Gastrocnemius medialis (tissue), 4 donors: Measurements from ENCODE around the gene YIPF6. TPM values are rescaled to one million over a fixed set of nuclear protein-coding genes. Genes with fewer than 3 reads are reported as not detected.
"Not testable (repeated sequence)": the region's sequence is repeated elsewhere in the genome, so short reads cannot be mapped to it uniquely, and the experiment has no call there.

Experiments used
- ATAC-seq, 2 donors: fragments of 150-250 bp; one replicate each; pipeline ENCODE4 v1.9.1; 2016
- DNase-seq, 2 donors: peaks; one replicate each; pipeline ENCODE4 v3.0.0-alpha.2; 2019
- H3K27ac ChIP-seq, 4 donors: fragments of 200-600 bp; sonication (generic); 1 replicate in 1 of 4; 2 replicates in 3 of 4; pipeline ENCODE4 v1.5.1; 2016 to 2018; ENCODE audit warnings: mild to moderate bottlenecking in 2 of 4, moderate library complexity in 1 of 4
- H3K27me3 ChIP-seq, 3 donors: fragments of 200-600 bp; sonication (generic) in 2 of 3; 1 replicate in 1 of 3; 2 replicates in 2 of 3; pipeline versions ENCODE4 v1.5.1 to v1.6.0; 2016 to 2019; ENCODE audit warnings: mild to moderate bottlenecking in 1 of 3, moderate library complexity in 1 of 3
- H3K36me3 ChIP-seq, 2 donors: fragments of 200-600 bp; sonication (generic) in 1 of 2; one replicate each; pipeline ENCODE4 v1.5.1; 2017 to 2018
- H3K4me1 ChIP-seq, 2 donors: fragments of 200-600 bp; sonication (generic) in 1 of 2; one replicate each; pipeline ENCODE4 v1.5.1; 2016 to 2017; ENCODE audit warnings: mild to moderate bottlenecking in 2 of 2
- H3K4me3 ChIP-seq, 4 donors: fragments of 200-600 bp; sonication (generic) in 3 of 4; 1 replicate in 1 of 4; 2 replicates in 3 of 4; pipeline ENCODE4 v1.5.1; 2016 to 2019; ENCODE audit warnings: mild to moderate bottlenecking in 2 of 4
- H3K9me3 ChIP-seq, 3 donors: fragments of 200-600 bp; sonication (generic) in 2 of 3; 1 replicate in 1 of 3; 2 replicates in 2 of 3; pipeline ENCODE4 v1.5.1; 2016 to 2019
- CTCF ChIP-seq, 5 experiments: fragments of 450-650 bp in 3 of 5; fragments of 200-600 bp in 2 of 5; sonication (generic) in 2 of 5; IDR thresholded peaks in 4 of 5; conservative IDR thresholded peaks in 1 of 5; 1 replicate in 4 of 5; 2 replicates in 1 of 5; pipeline ENCODE4 v1.5.1; 2016 to 2019; ENCODE audit warnings: antibody characterized with exemption in 5 of 5, mild to moderate bottlenecking in 3 of 5, moderate library complexity in 3 of 5
- POLR2A ChIP-seq, 2 donors: fragments of 450-650 bp; IDR thresholded peaks; one replicate each; pipeline ENCODE4 v1.6.1; 2017; ENCODE audit warnings: antibody characterized with exemption in 2 of 2, mild to moderate bottlenecking in 2 of 2, moderate library complexity in 2 of 2
- in situ Hi-C, 4 donors: fragments of 200-750 bp; cut with MboI; loops; one replicate each; pipeline versions ENCODE4 v1.15.0 to v1.8.0; 2017; ENCODE audit warnings: low sequenced_read_pairs in 4 of 4
- intact Hi-C: fragments of 100-400 bp; cut with DNase I; formaldehyde crosslinking; loops from one replicate; pipeline ENCODE4 v1.15.1; 2023; ENCODE audit warnings: low total_unique reads
- total RNA-seq, 4 donors: library from RNA; depleted of rRNA; stranded (reverse); fragments of >200 nt; gene quantifications; one replicate each; pipeline versions ENCODE4 v1.1.0 to v1.2.3, GENCODE V29; 2016

YIPF6 gene
- total RNA-seq, 4 donors from 2014 or later: 27.3 to 32.7 (median 29.0) TPM

GRCh38 chrX:68488657-68489056 lies 10.2 kb upstream of the YIPF6 start:
- DNase-seq (no peak), ATAC-seq (no peak)
- Histone ChIP-seq H3K36me3 (no peaks in the 10 kb centered on the region), H3K27ac (no peak overlapping the region), H3K27me3 (no peaks in the 10 kb centered on the region), H3K9me3 (no peaks in the 10 kb centered on the region), H3K4me1 (no peaks in the 10 kb centered on the region), H3K4me3 (no peak overlapping the region)
- TF ChIP-seq CTCF (IDR thresholded peaks at IDR 0.05 in 4 of 5, conservative IDR thresholded peaks at IDR 0.05 in 1 of 5) (no peak), POLR2A (IDR thresholded peaks at IDR 0.05) (no peak)
- intact Hi-C loops: no loop called here
- in situ Hi-C loops: no loop called here

- Histone ChIP-seq H3K27ac (no peak overlapping the region), H3K36me3 (no peaks in the 10 kb centered on the region), H3K4me1 (no peaks in the 10 kb centered on the region), H3K27me3 (no peaks in the 10 kb centered on the region), H3K9me3 (no peaks in the 10 kb centered on the region), H3K4me3 (no peak overlapping the region)
- no peak for ATAC-seq
- intact Hi-C loops: no loop called here
- in situ Hi-C loops: no loop called here
- TF ChIP-seq CTCF (IDR thresholded peaks at IDR 0.05 in 4 of 5, conservative IDR thresholded peaks at IDR 0.05 in 1 of 5) (peak in 1 of 5 experiments; percentile 31), POLR2A (IDR thresholded peaks at IDR 0.05) (no peak)
- DNase-seq: no peak
Measured at GRCh38 chrX:68490644-68491043, 8.2 kb upstream of the YIPF6 start.

- intact Hi-C loops: no loop called here
Measured at GRCh38 chrX:68492583-68492982, 6.3 kb upstream of the YIPF6 start.

GRCh38 chrX:68493776-68494175 lies 5.1 kb upstream of the YIPF6 start:
- DNase-seq, H3K9me3 ChIP-seq, H3K4me3 ChIP-seq, intact Hi-C loops, in situ Hi-C loops, ATAC-seq, H3K36me3 ChIP-seq, H3K27me3 ChIP-seq, H3K27ac ChIP-seq, H3K4me1 ChIP-seq: not testable (repeated sequence)

More at GRCh38 chrX:68492583-68492982, 6.3 kb upstream of the YIPF6 start:
- Histone ChIP-seq H3K4me3 (no peak overlapping the region), H3K4me1 (no peaks in the 10 kb centered on the region), H3K27me3 (no peaks in the 10 kb centered on the region), H3K9me3 (no peaks in the 10 kb centered on the region), H3K27ac (no peak overlapping the region), H3K36me3 (no peaks in the 10 kb centered on the region)
- ATAC-seq (no peak), DNase-seq (no peak)
- TF ChIP-seq CTCF (IDR thresholded peaks at IDR 0.05 in 4 of 5, conservative IDR thresholded peaks at IDR 0.05 in 1 of 5): no peak
- TF ChIP-seq POLR2A (IDR thresholded peaks at IDR 0.05): no peak
- in situ Hi-C loops: no loop called here

GRCh38 chrX:68498044-68498507 lies 775 bp upstream of the YIPF6 start:
- H3K27me3 ChIP-seq: no peaks in the 10 kb centered on the region
- TF ChIP-seq CTCF (IDR thresholded peaks at IDR 0.05 in 4 of 5, conservative IDR thresholded peaks at IDR 0.05 in 1 of 5) (no peak), POLR2A (IDR thresholded peaks at IDR 0.05) (no peak)
- DNase-seq: no peak
- intact Hi-C loops: loop anchor here (1.0 to 5.0 kb wide), 2 partner anchors 65 to 194 kb away; partner anchors contain the start of gene OPHN1
- H3K4me3 ChIP-seq: peak overlapping the region; percentile 67 to 78 (median 68)
- no peaks in the 10 kb centered on the region for H3K36me3 ChIP-seq
- peak overlapping the region; percentile 90 to 97 (median 93) for H3K27ac ChIP-seq
- no peaks in the 10 kb centered on the region for H3K9me3 ChIP-seq
- ATAC-seq: no peak
- in situ Hi-C loops: no loop called here
- peaks cover 0 to 11% of the 10 kb centered on the region in 2 donors for H3K4me1 ChIP-seq
